H1 (cell line): ENCODE measurements around the gene MSTN.

ENCODE experiments used
- CBX5 ChIP-seq: fragments of 300-800, 300-1000 bp; sonication (generic); IDR thresholded peaks from 2 replicates; pipeline ENCODE4 v1.7.1; 2016; ENCODE audit warnings: antibody characterized with exemption, low read length, low read depth
- CREB1 ChIP-seq: IDR thresholded peaks from 2 replicates; pipeline ENCODE4 v1.6.1; 2012; ENCODE audit warnings: inconsistent platforms
- CTCF ChIP-seq, 3 experiments: IDR thresholded peaks; 1 replicate in 2 of 3; 2 replicates in 1 of 3; pipeline versions ENCODE4 v1.5.1 to v1.6.1; 2011; ENCODE audit warnings: low read length in 3 of 3, mild to moderate bottlenecking in 3 of 3, inconsistent platforms in 2 of 3, low read depth in 1 of 3, moderate library complexity in 1 of 3; ENCODE audit not compliant: insufficient read depth in 1 of 3; ENCODE audit errors: control extremely low read depth in 1 of 3
- EGR1 ChIP-seq: IDR thresholded peaks from 2 replicates; pipeline ENCODE4 v1.6.1; 2011; ENCODE audit warnings: low read depth, low read length, borderline replicate concordance
- EZH2 ChIP-seq: fragments of 200-600 bp; sonication (generic); IDR thresholded peaks from 2 replicates; pipeline ENCODE4 v1.7.1; 2012; ENCODE audit warnings: low read depth, mild to moderate bottlenecking, moderate library complexity, low read length, inconsistent platforms; ENCODE audit not compliant: severe bottlenecking
- JUND ChIP-seq: IDR thresholded peaks from 2 replicates; pipeline ENCODE4 v1.6.1; 2011; ENCODE audit warnings: mild to moderate bottlenecking, improper control_type of control experiment, low read length
- KDM4A ChIP-seq: IDR thresholded peaks from one replicate; pipeline ENCODE4 v1.7.1; 2012; ENCODE audit warnings: low read depth, mild to moderate bottlenecking, moderate library complexity, low read length, inconsistent platforms; ENCODE audit not compliant: severe bottlenecking
- RFX5 ChIP-seq: IDR thresholded peaks from 2 replicates; pipeline ENCODE4 v1.6.1; 2011; ENCODE audit warnings: low read depth, low read length, improper control_type of control experiment, borderline replicate concordance
- SIN3A ChIP-seq, 2 experiments: IDR thresholded peaks in 1 of 2; conservative IDR thresholded peaks in 1 of 2; 2 replicates each; pipeline ENCODE4 v1.6.1; 2011 to 2012; ENCODE audit warnings: low read length in 2 of 2, improper control_type of control experiment in 1 of 2, low read depth in 1 of 2, mild to moderate bottlenecking in 1 of 2
- SUZ12 ChIP-seq: fragments of 200-600 bp; sonication (generic); IDR thresholded peaks from 2 replicates; pipeline ENCODE4 v1.6.1; 2012; ENCODE audit warnings: mild to moderate bottlenecking, inconsistent platforms, low read length, moderate library complexity, mixed read lengths

DNA sequence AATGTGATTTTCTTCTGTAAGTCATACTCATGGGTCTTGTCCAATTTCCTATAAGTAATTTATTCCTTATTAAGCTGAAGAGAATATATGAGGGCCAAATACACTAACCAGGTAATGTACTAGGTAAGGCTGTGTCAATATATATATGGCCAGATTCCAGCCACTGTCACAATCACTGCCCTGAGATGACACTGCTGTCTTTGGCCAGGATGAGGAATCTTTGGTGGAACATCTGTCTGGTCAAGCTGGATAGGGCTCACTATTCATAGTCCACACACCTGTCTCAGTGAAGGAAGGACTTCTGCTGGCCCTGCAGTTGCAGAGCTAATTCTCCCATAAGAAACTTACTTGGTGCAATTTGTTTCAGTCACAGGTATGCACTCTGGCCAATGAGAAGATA, 11.3 kb downstream of the MSTN start:
- TF ChIP-seq CREB1 (no peak), CTCF (IDR thresholded peaks at IDR 0.05; ENCODE audit: control extremely low read depth in 1 of 3, insufficient read depth in 1 of 3, low read depth in 1 of 3, low read length in 3 of 3) (no peak), CBX5 (no peak), KDM4A (no peak), JUND (no peak), SUZ12 (no peak), SIN3A (conservative IDR thresholded peaks at IDR 0.05 in 1 of 2, IDR thresholded peaks at IDR 0.05 in 1 of 2; ENCODE audit: low read depth in 1 of 2, low read length in 2 of 2) (no peak), EZH2 (no peak), EGR1 (no peak), RFX5 (no peak)
